Right lobe of liver (tissue), 6 donors: ENCODE data around the gene ARHGEF19. TPM values are rescaled to one million over a fixed set of nuclear protein-coding genes. Genes with fewer than 3 reads are reported as not detected.
A peak's percentile ranks its signal among the peaks of the same experiment; 100 is the strongest.

ENCODE experiments used
- ATAC-seq, 4 donors: fragments of 200-7000 bp; cut with Tn5 transposase; one replicate each; pipeline ENCODE4 v1.9.1; 2020; ENCODE audit warnings: mild to moderate bottlenecking in 4 of 4, moderate library complexity in 4 of 4
- DNase-seq, 3 donors: peaks; one replicate each; pipeline ENCODE4 v3.0.0-alpha.2; 2020
- H3K27ac ChIP-seq, 3 donors: fragments of 200-600 bp; one replicate each; pipeline ENCODE4 v1.8.0; 2022
- H3K27me3 ChIP-seq, 2 donors: fragments of 200-600 bp; one replicate each; pipeline ENCODE4 v1.8.0; 2022
- H3K36me3 ChIP-seq, 4 donors: fragments of 200-600 bp; sonication (generic) in 1 of 4; one replicate each; pipeline versions ENCODE4 v1.5.1 to v1.8.0; 2017 to 2022; ENCODE audit warnings: control low read depth in 1 of 4
- H3K4me1 ChIP-seq, 4 donors: fragments of 200-600 bp; sonication (generic) in 1 of 4; one replicate each; pipeline versions ENCODE4 v1.5.1 to v1.8.0; 2017 to 2022; ENCODE audit warnings: control low read depth in 1 of 4
- H3K4me3 ChIP-seq, 3 donors: fragments of 200-600 bp; one replicate each; pipeline ENCODE4 v1.8.0; 2022
- H3K9me3 ChIP-seq, 4 donors: fragments of 200-600 bp; sonication (generic) in 1 of 4; one replicate each; pipeline versions ENCODE4 v1.5.1 to v1.8.0; 2017 to 2022; ENCODE audit warnings: control low read depth in 1 of 4
- CTCF ChIP-seq, 4 donors: fragments of 200-600 bp in 3 of 4; fragments of 450-650 bp in 1 of 4; IDR thresholded peaks; one replicate each; pipeline versions ENCODE4 v1.5.1 to v1.8.0; 2016 to 2022; ENCODE audit warnings: antibody characterized with exemption in 4 of 4, mild to moderate bottlenecking in 2 of 4
- POLR2A ChIP-seq: fragments of 450-650 bp; IDR thresholded peaks from one replicate; pipeline ENCODE4 v1.6.1; 2017; ENCODE audit warnings: antibody characterized with exemption, mild to moderate bottlenecking
- WGBS: methylation state at CpG from one replicate; pipeline ENCODE4 v1.1.6; 2018; ENCODE audit warnings: low coverage, low lambda C conversion rate; ENCODE audit not compliant: insufficient coverage; ENCODE audit errors: missing lambda C conversion rate; 5-methylcytosine and 5-hydroxymethylcytosine counted together
- intact Hi-C, 2 donors: fragments of 100-400 bp; cut with DNase I; formaldehyde crosslinking; loops; one replicate each; pipeline versions ENCODE4 v1.11.2 to v1.14.1; 2022
- total RNA-seq, 6 experiments: library from RNA; depleted of rRNA in 2 of 6; stranded (reverse); fragments of >200 nt in 2 of 6; fragmentation: NEBNext Ultra II Directional in 3 of 6; extraction: Animal tissue kit (Norgen Biotek cat#: 25700) in 3 of 6; gene quantifications; one replicate each; pipeline versions ENCODE4 v1.1.0 to v1.2.4, GENCODE V29; 2016 to 2023
- donor health status: DM: no; HTN: yes; CAD: no.
- donor health status: DM: no; HTN: no; CAD: no.
- donor health status: DM: no; HTN: no; CAD: no.
- donor health status: DM: no; HTN: yes; CAD: no.
- donor health status: DM: no; HTN: yes; CAD: no.

ARHGEF19 gene
- total RNA-seq, 6 experiments from 2014 or later, result 0.31 to 2.8 (median 1.5) TPM

GRCh38 chr1:16187748-16188401 is 24.6 kb downstream of the ARHGEF19 start:
- no peaks in the 10 kb centered on the region for H3K9me3 ChIP-seq
- H3K4me1 ChIP-seq, result peaks cover 0 to 60% (median 6%) of the 10 kb centered on the region in 4 donors
- H3K4me3 ChIP-seq, result no peak overlapping the region
- no peaks in the 10 kb centered on the region for H3K27me3 ChIP-seq
- H3K36me3 ChIP-seq, result no peaks in the 10 kb centered on the region
- TF ChIP-seq CTCF (IDR thresholded peaks at IDR 0.05) (peak; percentile 85 to 95 (median 93)), POLR2A (no peak)
- H3K27ac ChIP-seq, result no peak overlapping the region
- 7% methylated on average over 9 of the region's 15 CpGs for WGBS
- ATAC-seq (peak; percentile 44 to 74 (median 63)), DNase-seq (peak; percentile 72 to 80 (median 75))
- intact Hi-C loops, result loop anchor here (2.0 to 5.0 kb wide), 2 partner anchors 105 to 106 kb away; no protein-coding TSS in a partner anchor

GRCh38 chr1:16186655-16187235 is 25.7 kb downstream of the ARHGEF19 start:
- DNase-seq (no peak), ATAC-seq (no peak)
- H3K4me1 ChIP-seq, result peaks cover 0 to 69% (median 12%) of the 10 kb centered on the region in 4 donors
- 38% methylated on average over 4 of the region's 9 CpGs for WGBS
- TF ChIP-seq POLR2A, result no peak
- no peak for TF ChIP-seq CTCF (IDR thresholded peaks at IDR 0.05)
- intact Hi-C loops, result loop anchor here (2.0 to 5.0 kb wide), 2 partner anchors 104 kb away; no protein-coding TSS in a partner anchor
- H3K27ac ChIP-seq, result peak overlapping the region in 1 of 3 donors; percentile 43
- H3K27me3 ChIP-seq, result no peaks in the 10 kb centered on the region
- H3K4me3 ChIP-seq, result no peak overlapping the region
- H3K9me3 ChIP-seq, result no peaks in the 10 kb centered on the region
- no peaks in the 10 kb centered on the region for H3K36me3 ChIP-seq

GRCh38 chr1:16184557-16185303 is 27.7 kb downstream of the ARHGEF19 start:
- Histone ChIP-seq H3K4me3 (no peak overlapping the region), H3K9me3 (no peaks in the 10 kb centered on the region), H3K4me1 (peaks cover 0 to 73% (median 21%) of the 10 kb centered on the region in 4 donors), H3K36me3 (no peaks in the 10 kb centered on the region), H3K27ac (peak overlapping the region; percentile 10 to 95 (median 16)), H3K27me3 (no peaks in the 10 kb centered on the region)
- DNase-seq (no peak), ATAC-seq (peak; percentile 3 to 32 (median 8))
- no peak for TF ChIP-seq CTCF (IDR thresholded peaks at IDR 0.05)
- peak; percentile 3 for TF ChIP-seq POLR2A
- intact Hi-C loops, result loop anchor here in 1 of 2 donors (5.0 kb wide), 2 partner anchors 42 to 102 kb away; no protein-coding TSS in a partner anchor
- WGBS, result 84% methylated on average over 5 of the region's 10 CpGs

- H3K4me1 ChIP-seq, result peaks cover 0 to 70% (median 25%) of the 10 kb centered on the region in 4 donors
- intact Hi-C loops, result loop anchor here in 1 of 2 donors (5.0 kb wide), 1 partner anchor 42 kb away; no protein-coding TSS in a partner anchor
- ATAC-seq, result peak; percentile 68 to 75 (median 73)
These were observed 28.5 kb downstream of the ARHGEF19 start for GRCh38 chr1:16183765-16184556.

More at GRCh38 chr1:16183765-16184556, 28.5 kb downstream of the ARHGEF19 start:
- H3K9me3 ChIP-seq, result no peaks in the 10 kb centered on the region
- 23% methylated on average over 7 of the region's 19 CpGs for WGBS
- H3K27ac ChIP-seq, result peak overlapping the region in 2 of 3 donors; percentile 18 to 95
- TF ChIP-seq CTCF (IDR thresholded peaks at IDR 0.05) (no peak), POLR2A (peak; percentile 11)
- H3K27me3 ChIP-seq, result no peaks in the 10 kb centered on the region
- H3K4me3 ChIP-seq, result no peak overlapping the region
- peak; percentile 87 to 97 (median 93) for DNase-seq
- no peaks in the 10 kb centered on the region for H3K36me3 ChIP-seq
